H4 (cell line): ENCODE measurements around the gene SCO2. TPM values are rescaled to one million over a fixed set of nuclear protein-coding genes. Genes with fewer than 3 reads are reported as not detected.
A peak's percentile ranks its signal among the peaks of the same experiment; 100 is the strongest.
"Not testable (repeated sequence)": the region's sequence is repeated elsewhere in the genome, so short reads cannot be mapped to it uniquely, and the experiment has no call there.

Source experiments
- DNase-seq: peaks from one replicate; pipeline ENCODE4 v3.0.0-alpha.2; 2015; ENCODE audit warnings: low spot score
- total RNA-seq: library from RNA; depleted of rRNA; stranded (reverse); fragments of >200 nt; shearing (Covaris generic); gene quantifications from 2 replicates; pipeline ENCODE4 v1.2.3, GENCODE V29; 2014

Gene SCO2
- total RNA-seq, 1 experiment from 2014 or later = 1.3 TPM

DNA sequence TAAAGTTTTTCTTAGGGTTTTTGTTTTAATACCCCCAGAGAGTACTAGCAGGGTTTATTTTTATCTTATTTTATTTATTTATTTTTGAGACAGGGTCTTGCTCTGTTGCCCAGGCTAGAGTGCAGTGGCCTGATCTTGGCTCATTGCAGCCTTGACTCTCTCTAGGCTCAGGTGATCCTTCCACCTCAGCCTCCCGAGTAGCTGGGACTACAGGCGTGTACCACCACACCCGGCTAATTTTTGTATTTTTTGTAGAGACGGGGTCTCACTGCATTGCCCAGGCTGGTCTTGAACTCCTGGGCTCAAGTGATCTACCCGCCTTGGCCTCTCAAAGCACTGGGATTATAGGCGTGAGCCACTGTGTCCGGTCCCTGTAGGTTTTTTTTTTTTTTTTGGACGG lies 5.2 kb downstream of the SCO2 start:
- not testable (repeated sequence) for DNase-seq

- no peak for DNase-seq
Observed at GRCh38 chr22:50519151-50519550, 6.2 kb downstream of the SCO2 start.

GRCh38 chr22:50518606-50519005 lies 6.8 kb downstream of the SCO2 start:
- no peak for DNase-seq

DNA sequence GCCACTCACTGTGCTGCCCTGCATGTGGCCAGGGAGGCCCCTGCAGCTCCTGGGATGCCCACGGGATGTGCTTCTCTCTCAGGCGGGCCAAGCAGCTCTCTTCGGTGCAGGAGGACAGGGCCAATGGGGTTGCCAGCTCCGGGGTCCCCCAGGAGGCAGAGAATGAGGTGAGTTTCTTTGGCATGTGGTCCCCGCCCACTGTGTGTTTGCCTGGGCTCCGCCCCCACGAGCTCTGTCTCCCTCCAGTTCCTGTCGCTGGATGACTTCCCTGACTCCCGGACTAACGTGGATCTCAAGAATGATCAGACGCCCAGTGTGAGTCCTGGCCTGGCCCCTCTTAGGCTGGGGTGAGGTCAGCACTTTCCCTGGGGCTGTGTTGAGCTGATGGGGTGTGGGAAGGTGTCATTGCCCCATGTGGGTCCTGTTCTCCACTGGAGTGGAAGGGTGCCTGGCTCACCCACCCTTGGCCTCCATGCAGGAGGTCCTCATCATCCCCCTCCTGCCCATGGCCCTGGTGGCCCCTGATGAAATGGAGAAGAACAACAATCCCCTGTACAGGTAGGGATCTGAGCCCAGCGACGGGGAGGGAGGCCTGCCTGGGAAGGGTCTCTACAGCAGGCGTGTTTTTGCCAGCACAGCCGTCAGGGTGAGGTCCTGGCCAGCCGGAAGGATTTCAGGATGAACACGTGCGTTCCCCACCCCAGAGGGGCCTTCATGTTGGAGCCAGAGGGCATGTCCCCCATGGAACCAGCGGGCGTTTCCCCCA lies 7.7 kb downstream of the SCO2 start:
- no peak for DNase-seq

DNA sequence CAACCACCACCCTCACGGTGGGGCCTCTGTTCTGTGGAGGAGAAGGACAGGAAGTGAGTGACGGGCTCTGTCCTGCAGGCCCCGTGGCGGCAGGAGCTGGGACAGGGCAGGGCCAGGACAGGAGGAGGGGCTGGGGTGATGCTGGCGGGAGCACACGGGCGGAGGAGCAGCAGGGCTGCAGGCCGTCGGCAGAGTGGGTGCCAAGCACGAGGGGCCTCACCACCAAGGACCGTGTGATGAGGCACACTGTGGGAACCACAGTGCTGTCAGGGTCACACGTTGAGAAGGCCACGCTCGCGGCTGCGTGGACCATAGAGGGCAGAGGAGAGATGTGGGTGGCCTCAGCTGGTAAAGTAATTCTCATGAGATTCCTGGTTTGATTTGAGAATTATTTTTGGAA lies 8.5 kb downstream of the SCO2 start:
- no peak for DNase-seq

GRCh38 chr22:50516068-50516467 lies 9.3 kb downstream of the SCO2 start:
- no peak for DNase-seq

- DNase-seq = no peak
Observed at GRCh38 chr22:50513175-50513574, 12.2 kb downstream of the SCO2 start.

GRCh38 chr22:50508897-50509296 lies 16.5 kb downstream of the SCO2 start:
- DNase-seq = no peak

GRCh38 chr22:50507991-50508884 lies 17.2 kb downstream of the SCO2 start, which contains the start of gene NCAPH2:
Gene NCAPH2, plus strand, starts transcription at chr22:50508224. Its CDS starts 114 bp downstream, at chr22:50508338.
- peak; percentile 90 for DNase-seq

DNA sequence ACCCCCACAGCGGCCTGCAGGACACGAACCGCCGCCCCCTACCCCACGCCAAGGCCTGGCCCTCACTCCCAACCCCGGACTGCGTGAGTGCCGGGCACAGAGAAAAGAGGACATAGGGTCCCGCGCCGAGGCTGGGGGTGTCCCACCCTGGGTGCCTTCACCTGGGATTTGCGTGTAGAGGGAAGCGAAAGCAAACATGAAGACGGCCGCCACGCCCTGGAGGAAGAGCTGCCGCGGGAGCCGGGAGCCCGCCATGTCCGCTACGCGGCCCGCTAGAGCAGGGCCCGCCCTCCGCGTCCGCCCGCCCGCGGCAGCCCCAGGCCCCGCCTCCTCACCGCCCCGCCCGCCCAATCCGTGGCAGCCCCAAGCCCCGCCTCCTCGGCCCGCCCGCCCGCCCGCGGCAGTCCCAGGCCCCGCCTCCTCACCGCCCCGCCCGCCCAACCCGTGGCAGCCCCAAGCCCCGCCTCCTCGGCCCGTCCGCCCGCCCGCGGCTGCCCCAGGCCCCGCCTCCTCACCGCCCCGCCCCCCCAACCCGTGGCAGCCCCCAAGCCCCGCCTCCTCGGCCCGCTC lies 17.9 kb downstream of the SCO2 start, which contains the start of gene LMF2:
LMF2 (minus strand) TSS at position 282 of the 570 bp plus-strand sequence; CDS start at position 255, 27 bp downstream.
- DNase-seq = peak; percentile 39

DNA sequence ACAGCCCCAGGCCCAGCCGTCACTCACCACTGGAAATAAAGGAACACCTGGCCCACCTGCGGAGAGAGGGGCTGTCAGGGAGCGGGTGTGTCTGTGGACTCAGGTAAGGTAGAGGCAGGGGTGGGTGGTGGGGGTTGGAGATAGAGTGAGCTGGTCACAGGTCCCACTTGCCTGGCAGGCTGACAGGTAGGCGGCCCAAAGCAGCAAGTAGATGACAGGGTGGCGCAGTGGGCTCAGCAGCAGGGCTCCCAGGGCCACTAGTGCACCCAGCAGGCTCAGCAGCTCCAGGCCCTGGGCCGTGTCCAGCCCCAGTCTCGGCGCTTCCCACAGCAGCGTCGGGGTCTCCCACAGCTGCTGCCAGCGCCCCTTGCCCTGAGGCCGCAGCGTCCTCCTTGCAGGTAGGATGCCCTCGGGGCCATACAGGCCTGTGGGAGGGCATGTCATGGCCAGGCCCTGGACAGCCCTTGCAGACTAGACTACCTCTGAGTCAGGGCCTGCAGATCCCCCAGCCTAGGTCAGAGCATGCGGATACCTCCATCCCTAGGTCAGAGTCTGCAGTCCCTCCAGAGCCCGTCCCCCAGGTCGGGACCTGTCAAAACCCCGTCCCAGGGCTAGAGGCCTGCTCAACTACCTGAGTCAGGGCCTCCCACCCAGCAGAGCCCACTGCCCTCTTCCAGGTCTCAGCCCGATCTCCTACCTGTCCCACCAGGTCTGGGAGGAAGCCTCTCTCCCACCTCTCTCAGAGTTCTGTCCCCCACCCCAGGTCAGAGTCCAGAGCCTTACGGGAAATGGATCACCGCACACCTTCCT lies 18.6 kb downstream of the SCO2 start:
- no peak for DNase-seq

DNA sequence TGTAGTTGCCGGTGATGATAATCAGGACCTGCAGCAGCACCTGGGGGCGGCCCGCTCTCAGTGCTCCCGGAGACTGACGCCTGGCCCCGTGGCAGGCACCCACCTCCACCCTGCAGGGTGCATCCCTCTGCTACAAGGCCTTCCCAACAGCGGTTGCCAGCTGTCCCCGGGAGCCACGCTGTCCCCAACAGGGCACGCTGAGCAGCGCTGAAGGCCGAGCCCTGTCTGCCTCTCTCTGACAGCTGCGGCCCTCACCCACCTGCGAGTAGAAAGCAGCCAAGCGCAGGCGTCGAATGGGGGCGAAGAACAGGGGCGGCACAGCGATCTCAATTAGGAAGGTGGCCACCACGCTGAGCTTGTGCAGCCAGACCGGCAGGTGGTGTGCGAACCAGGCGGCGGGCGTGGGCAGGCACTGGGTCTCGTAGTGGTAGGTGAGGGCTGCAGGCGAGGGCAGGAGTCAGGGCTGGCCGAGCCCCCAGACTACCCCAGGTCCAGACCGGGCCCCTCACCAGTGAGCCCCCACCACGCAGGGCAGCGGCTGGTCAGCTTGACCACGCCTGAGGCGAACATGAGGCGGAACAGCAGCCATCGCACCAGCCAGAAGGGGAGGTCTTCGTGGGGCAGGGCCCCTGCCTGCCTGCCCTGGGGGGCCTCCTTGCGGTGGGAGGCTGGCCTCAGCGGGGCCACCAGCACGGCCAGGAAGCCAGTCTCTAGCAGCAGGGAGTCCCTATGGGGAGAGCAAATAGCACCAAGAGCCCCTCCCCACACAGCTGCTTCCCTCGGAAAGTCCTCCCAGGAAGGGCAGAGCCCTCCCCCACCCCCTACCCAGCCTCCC lies 19.4 kb downstream of the SCO2 start:
- no peak for DNase-seq

DNA sequence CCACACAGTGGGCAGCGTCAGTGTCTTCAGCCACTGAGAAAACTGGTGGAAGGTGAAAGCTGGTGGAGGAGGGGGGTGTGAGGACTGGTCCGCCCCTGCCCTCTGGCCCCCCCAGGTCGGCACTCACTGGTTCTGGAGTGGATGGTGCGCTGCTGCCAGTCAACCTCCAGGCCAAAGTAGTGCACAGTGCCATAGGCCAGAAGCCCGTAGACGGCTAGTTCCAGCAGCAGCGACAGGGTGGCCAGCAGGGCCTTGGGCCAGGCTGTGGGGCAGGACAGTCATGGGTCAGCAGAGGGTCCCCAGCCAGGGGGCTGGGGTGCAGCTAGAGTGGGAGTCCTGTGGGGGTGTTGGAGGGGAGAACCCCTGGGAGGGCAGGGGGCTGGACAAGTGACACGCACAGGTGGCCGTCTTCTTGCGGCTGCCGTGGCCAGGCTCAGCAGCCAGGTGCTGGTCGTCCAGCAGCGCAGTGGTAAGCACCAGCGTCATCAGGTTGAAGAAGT lies 20.1 kb downstream of the SCO2 start:
- no peak for DNase-seq

DNA sequence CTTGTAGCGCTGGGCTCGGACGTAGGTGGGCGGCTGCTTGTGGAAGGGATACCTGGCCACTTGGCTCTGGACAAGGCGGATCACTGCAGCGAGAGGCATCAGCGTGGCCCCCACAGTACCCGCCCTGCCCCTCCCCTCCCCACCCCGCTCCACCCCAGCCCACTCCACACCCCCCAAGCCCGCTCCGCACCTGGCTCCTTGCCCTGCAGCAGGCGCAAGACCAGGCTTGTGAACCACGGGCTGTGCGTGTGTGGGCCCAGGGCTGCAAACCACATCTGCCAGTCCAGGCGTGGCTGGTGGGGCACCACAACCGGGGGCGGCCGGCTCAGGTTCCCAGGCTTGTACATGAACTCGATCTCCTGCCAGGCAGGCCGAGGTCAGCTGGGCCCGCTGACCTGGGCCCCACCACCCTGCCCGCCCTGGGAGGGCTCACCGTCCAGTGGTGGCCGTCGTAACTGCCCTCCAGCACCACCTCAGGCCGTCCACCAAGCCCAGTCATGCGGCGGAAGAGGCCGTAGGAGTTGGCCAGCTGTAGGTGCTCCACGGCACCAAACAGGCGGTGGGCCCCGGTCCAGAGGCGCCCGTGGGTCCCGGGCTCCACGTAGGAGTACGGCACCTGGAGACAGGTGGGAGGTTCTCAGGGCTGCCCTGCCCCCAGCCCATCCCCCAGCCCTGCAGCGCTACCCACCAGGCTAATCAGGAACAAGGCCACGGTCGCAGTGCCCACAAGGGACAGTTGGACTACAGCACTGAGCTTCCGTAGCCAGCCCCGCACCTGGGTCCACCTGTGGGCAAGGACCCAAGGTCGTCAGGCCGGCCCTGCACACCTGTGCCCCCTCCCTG lies 20.8 kb downstream of the SCO2 start:
- DNase-seq = no peak

GRCh38 chr22:50503475-50504145 lies 21.8 kb downstream of the SCO2 start:
- DNase-seq = no peak

- no peak for DNase-seq
Observed at GRCh38 chr22:50502628-50503474, 22.5 kb downstream of the SCO2 start.

DNA sequence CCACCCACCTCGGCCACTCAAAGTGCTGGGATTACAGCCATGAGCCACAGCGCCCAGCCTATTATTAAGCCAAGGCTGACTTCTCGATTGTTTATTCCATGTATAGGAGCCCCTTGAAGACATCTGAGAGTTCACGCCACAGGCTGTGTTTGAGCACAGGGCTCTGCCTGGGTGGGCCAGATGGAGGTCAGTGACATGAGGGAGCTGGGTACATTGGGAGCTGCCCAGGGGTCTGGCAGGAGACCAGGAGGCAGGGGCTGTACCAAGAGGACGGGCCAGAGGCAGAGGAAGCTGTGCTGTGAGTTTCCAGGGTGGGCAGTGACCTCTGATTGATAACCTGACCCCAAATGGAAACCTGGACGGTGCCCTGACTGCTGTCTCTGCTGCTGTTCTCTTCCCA lies 23.3 kb downstream of the SCO2 start:
- no peak for DNase-seq

DNA sequence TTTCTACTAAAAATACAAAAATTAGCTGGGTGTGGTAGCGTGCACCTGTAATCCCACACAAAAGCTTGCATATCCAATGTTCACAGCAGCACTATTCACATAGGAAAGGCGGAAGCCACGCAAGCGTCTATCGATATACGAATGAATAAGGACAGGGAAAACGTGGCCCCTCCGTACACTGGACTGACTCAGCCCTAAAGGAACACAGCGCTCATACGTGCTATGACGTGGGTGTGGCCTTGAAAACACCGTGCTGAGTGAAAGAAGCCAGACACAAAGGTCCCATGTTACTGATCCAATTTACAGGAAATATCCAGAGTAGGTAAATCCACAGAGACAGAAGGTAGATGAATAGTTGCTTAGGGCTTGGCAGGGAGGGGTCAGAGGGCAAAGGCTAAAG lies 24.9 kb downstream of the SCO2 start:
- DNase-seq = no peak
